Measurements from ENCODE around the gene ERBB4. TPM values are rescaled to one million over a fixed set of nuclear protein-coding genes. Genes with fewer than 3 reads are reported as not detected.
A peak's percentile ranks its signal among the peaks of the same experiment; 100 is the strongest.

The ERBB4 gene
- polyA plus RNA-seq, 3 donors from 2014 or later, result not detected

DNA sequence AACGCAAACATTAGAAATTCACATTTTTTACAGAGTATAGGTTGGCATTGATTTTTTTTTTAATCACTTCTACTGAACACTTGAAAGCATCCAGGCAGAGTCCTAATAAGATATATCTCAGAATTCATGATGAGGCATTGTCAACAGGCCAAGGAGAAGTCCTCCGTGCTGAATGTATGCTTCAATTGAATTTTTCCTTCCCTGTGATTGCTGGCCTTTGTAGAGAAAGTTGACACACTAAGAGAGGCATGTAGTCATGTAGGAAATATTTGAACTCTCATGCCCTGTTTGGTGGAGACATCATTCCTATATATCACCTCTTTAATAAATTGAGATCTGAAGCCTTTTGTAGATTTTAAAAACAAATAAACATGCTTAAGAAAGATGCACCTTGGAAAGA, 1137.3 kb downstream of the ERBB4 start:
- no peak for DNase-seq
- H3K36me3 Mint-ChIP-seq, result no peaks in the 10 kb centered on the region
- no peak overlapping the region for H3K4me3 Mint-ChIP-seq
- peaks cover 0 to 1% (median 0%) of the 10 kb centered on the region in 3 donors for H3K27me3 Mint-ChIP-seq (ENCODE audit: low read depth in 3 of 3)
- peaks cover 3 to 32% (median 10%) of the 10 kb centered on the region in 6 donors for H3K9me3 Mint-ChIP-seq
- H3K27ac Mint-ChIP-seq, result no peak overlapping the region
- no peaks in the 10 kb centered on the region for H3K4me1 Mint-ChIP-seq

- H3K36me3 Mint-ChIP-seq, result no peaks in the 10 kb centered on the region
- H3K4me3 Mint-ChIP-seq, result no peak overlapping the region
- DNase-seq, result no peak
- peaks cover 3 to 22% (median 6%) of the 10 kb centered on the region in 6 donors for H3K9me3 Mint-ChIP-seq
- H3K27ac Mint-ChIP-seq, result no peak overlapping the region
- no peaks in the 10 kb centered on the region for H3K4me1 Mint-ChIP-seq
- H3K27me3 Mint-ChIP-seq (ENCODE audit: low read depth in 3 of 3), result no peaks in the 10 kb centered on the region
Observed at GRCh38 chr2:211397764-211398163, 1140.8 kb downstream of the ERBB4 start.

- DNase-seq, result no peak
- peaks cover 3 to 21% (median 8%) of the 10 kb centered on the region in 6 donors for H3K9me3 Mint-ChIP-seq
- H3K36me3 Mint-ChIP-seq, result no peaks in the 10 kb centered on the region
- H3K4me3 Mint-ChIP-seq, result no peak overlapping the region
- no peaks in the 10 kb centered on the region for H3K4me1 Mint-ChIP-seq
- H3K27ac Mint-ChIP-seq, result no peak overlapping the region
- H3K27me3 Mint-ChIP-seq (ENCODE audit: low read depth in 3 of 3), result no peaks in the 10 kb centered on the region
Observed at GRCh38 chr2:211396815-211397214, 1141.8 kb downstream of the ERBB4 start.

DNA sequence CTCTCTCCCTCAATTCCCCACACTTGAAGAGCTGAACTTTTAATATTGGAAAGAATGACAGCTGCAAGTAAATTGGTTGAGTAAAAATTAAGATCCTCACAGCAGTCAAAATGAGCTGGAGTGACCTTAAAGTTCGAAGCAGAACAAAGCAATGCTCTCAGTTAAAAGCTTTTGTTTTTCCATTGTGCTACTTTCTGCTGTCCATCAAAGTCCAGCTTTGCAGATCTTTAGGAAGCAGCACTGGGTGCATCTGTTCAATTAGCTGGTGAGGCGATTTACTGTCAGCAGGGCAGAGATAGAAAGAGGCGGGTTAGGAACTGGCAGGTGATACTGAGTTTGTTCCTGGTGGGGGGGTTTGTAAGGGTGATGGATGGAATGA, 1147.4 kb downstream of the ERBB4 start:
- peaks cover 0 to 17% (median 6%) of the 10 kb centered on the region in 6 donors for H3K9me3 Mint-ChIP-seq
- H3K27ac Mint-ChIP-seq, result no peak overlapping the region
- no peaks in the 10 kb centered on the region for H3K36me3 Mint-ChIP-seq
- H3K4me1 Mint-ChIP-seq, result no peaks in the 10 kb centered on the region
- no peak for DNase-seq
- no peak overlapping the region for H3K4me3 Mint-ChIP-seq
- no peaks in the 10 kb centered on the region for H3K27me3 Mint-ChIP-seq (ENCODE audit: low read depth in 3 of 3)

DNA sequence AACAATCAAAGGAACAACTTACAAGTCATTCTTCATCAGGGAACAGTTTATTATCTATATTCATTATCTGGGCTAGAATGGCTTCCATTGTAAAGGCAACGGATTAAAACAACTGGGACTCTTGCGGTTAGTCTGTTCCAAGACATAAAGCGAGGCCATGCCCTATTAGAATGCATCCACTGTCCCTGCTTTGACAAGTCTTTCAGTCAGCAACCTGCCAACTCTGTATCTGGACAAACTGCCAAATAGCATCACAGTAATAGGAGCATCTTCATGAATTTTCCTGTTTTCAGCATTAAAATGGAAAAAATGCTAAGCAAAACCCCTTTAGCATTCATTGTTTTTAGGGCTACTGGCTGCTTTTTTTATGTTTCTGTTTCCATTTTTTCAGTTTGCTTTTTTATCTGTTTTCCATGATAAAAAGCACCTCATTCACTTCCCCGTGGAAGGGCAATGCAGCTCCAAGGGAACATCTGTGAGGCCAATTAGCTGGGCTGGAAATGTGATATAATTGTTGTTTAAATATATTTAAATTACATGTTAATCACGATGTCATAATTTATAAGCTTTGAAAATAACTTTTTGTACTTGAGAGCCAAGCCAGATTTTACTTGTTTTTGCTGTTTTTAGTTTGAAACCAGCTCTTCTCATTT, 1147.9 kb downstream of the ERBB4 start:
- peaks cover 0 to 17% (median 6%) of the 10 kb centered on the region in 6 donors for H3K9me3 Mint-ChIP-seq
- no peaks in the 10 kb centered on the region for H3K36me3 Mint-ChIP-seq
- H3K4me3 Mint-ChIP-seq, result no peak overlapping the region
- H3K27me3 Mint-ChIP-seq (ENCODE audit: low read depth in 3 of 3), result no peaks in the 10 kb centered on the region
- no peaks in the 10 kb centered on the region for H3K4me1 Mint-ChIP-seq
- H3K27ac Mint-ChIP-seq, result no peak overlapping the region
- no peak for DNase-seq

- DNase-seq, result no peak
- Mint-ChIP-seq H3K27me3 (ENCODE audit: low read depth in 3 of 3) (no peaks in the 10 kb centered on the region), H3K9me3 (peaks cover 0 to 11% (median 3%) of the 10 kb centered on the region in 6 donors), H3K4me3 (no peak overlapping the region), H3K27ac (peak overlapping the region in 1 of 6 donors; percentile 6), H3K4me1 (no peaks in the 10 kb centered on the region), H3K36me3 (no peaks in the 10 kb centered on the region)
Observed at GRCh38 chr2:211387734-211388133, 1150.9 kb downstream of the ERBB4 start.

DNA sequence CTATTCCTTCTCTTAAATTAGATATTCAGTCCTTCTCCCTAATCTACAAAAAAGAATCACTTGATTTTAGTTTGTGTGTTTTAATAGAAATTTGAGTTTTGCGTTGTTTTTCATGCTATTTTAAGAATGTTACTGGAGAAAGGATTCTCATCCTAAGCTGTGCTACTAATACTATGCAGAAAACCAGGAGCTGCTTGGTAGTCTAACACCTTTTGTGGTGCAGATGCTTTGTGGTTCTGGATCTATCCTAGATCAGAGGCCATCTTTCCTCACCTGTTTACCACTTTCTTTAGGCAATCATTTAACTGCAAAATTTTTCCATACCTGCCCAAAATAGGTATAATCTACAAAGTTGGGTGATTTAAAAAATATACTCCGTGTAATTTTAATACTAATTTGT, 1158.6 kb downstream of the ERBB4 start:
- Mint-ChIP-seq H3K27me3 (ENCODE audit: low read depth in 3 of 3) (no peaks in the 10 kb centered on the region), H3K27ac (no peak overlapping the region), H3K4me1 (no peaks in the 10 kb centered on the region), H3K9me3 (peaks cover 0 to 28% (median 5%) of the 10 kb centered on the region in 6 donors), H3K36me3 (no peaks in the 10 kb centered on the region), H3K4me3 (no peak overlapping the region)
- no peak for DNase-seq

DNA sequence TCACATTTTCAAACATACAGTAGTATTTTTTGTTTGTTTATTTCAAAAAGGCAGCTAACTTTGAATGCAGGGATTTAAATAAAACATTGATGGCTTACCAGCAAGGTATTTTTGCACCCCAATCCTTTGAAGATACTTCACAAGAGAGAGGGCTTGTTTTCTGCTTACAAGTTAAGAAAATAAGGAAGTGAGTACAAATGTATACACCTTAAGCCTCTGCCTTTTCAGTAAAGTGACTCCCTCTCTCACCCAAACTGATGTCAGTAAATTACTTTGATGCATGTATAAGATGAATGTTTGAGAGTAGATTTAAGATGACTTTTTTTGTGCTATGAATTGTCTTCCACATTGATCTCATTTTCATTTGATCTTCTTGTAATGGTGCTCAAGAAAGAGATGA, 1162.2 kb downstream of the ERBB4 start:
- Mint-ChIP-seq H3K27me3 (ENCODE audit: low read depth in 3 of 3) (no peaks in the 10 kb centered on the region), H3K4me1 (no peaks in the 10 kb centered on the region), H3K4me3 (no peak overlapping the region), H3K9me3 (peaks cover 0 to 22% (median 5%) of the 10 kb centered on the region in 6 donors), H3K36me3 (no peaks in the 10 kb centered on the region), H3K27ac (no peak overlapping the region)
- no peak for DNase-seq

DNA sequence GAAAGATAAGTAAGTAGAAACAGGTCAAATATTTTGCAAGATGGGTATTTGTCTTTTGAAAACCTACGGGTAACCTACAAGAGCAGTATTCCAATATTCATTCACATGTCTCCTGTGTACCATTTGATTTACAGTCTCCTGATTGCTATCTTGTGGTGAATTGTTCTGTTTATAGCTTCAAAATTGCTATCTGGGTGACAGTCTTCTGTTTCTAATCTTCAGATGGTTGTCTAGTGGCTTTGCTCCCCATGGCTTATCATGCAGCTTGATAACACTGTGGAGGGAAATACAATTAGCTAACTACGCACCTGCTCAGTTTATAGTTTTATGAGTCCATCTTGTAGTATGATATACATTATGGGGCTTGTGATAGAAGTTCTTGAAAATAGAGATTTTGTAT, 1165.4 kb downstream of the ERBB4 start:
- H3K36me3 Mint-ChIP-seq, result no peaks in the 10 kb centered on the region
- H3K4me1 Mint-ChIP-seq, result no peaks in the 10 kb centered on the region
- peaks cover 0 to 17% (median 4%) of the 10 kb centered on the region in 6 donors for H3K9me3 Mint-ChIP-seq
- no peak for DNase-seq
- H3K4me3 Mint-ChIP-seq, result no peak overlapping the region
- H3K27me3 Mint-ChIP-seq (ENCODE audit: low read depth in 3 of 3), result no peaks in the 10 kb centered on the region
- no peak overlapping the region for H3K27ac Mint-ChIP-seq

GRCh38 chr2:211371465-211371864, 1167.1 kb downstream of the ERBB4 start:
- Mint-ChIP-seq H3K27me3 (ENCODE audit: low read depth in 3 of 3) (no peaks in the 10 kb centered on the region), H3K9me3 (peaks cover 4 to 14% (median 7%) of the 10 kb centered on the region in 6 donors), H3K36me3 (no peaks in the 10 kb centered on the region), H3K4me1 (no peaks in the 10 kb centered on the region), H3K27ac (no peak overlapping the region), H3K4me3 (no peak overlapping the region)
- DNase-seq, result no peak

DNA sequence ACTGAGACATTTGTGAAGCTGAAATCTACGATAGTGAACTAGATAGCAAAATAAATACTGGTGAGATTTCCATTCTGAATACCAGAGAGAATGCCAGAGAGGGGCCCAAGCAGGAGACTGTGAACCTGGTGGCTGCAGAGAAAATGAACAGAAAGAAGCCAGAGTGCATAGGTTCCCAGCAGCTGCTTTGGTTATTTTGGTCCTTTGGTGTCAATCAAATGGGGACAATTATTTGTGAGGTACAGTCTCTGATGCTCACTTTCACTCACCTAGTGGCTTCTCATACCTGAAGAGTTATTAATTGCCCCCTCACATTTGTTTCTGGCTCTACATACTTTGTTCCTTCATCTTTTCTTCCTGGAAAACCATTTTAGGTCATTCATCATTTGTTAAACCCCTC, 1170.1 kb downstream of the ERBB4 start:
- Mint-ChIP-seq H3K4me3 (no peak overlapping the region), H3K27me3 (ENCODE audit: low read depth in 3 of 3) (no peaks in the 10 kb centered on the region), H3K4me1 (no peaks in the 10 kb centered on the region), H3K9me3 (peaks cover 4 to 26% (median 8%) of the 10 kb centered on the region in 6 donors), H3K27ac (no peak overlapping the region), H3K36me3 (no peaks in the 10 kb centered on the region)
- DNase-seq, result no peak

- H3K27me3 Mint-ChIP-seq (ENCODE audit: low read depth in 3 of 3), result no peaks in the 10 kb centered on the region
- H3K4me1 Mint-ChIP-seq, result no peaks in the 10 kb centered on the region
- H3K9me3 Mint-ChIP-seq, result peaks cover 4 to 26% (median 8%) of the 10 kb centered on the region in 6 donors
- no peak for DNase-seq
- no peak overlapping the region for H3K4me3 Mint-ChIP-seq
- no peaks in the 10 kb centered on the region for H3K36me3 Mint-ChIP-seq
- no peak overlapping the region for H3K27ac Mint-ChIP-seq
Observed at GRCh38 chr2:211367711-211368110, 1170.9 kb downstream of the ERBB4 start.

DNA sequence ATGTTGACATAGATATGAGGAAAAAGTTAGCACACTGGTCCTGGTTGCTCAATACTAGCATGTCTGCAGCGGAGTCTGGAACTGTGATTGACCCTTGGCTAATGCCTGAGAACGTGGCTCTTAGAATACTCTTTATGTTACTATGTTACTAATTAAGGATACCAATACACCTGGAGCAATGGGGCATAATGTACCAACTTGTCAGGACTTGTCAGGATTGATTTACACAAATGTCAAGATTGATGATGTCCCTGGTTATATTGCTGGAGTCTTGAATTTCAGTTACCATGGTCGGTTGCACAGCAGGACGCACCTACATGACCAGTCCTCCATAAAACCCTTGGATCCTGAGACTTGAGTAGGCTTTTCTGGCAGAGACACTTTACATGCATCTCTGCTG, 1171.3 kb downstream of the ERBB4 start:
- no peak for DNase-seq
- peaks cover 4 to 26% (median 9%) of the 10 kb centered on the region in 6 donors for H3K9me3 Mint-ChIP-seq
- no peak overlapping the region for H3K4me3 Mint-ChIP-seq
- no peak overlapping the region for H3K27ac Mint-ChIP-seq
- H3K4me1 Mint-ChIP-seq, result no peaks in the 10 kb centered on the region
- H3K27me3 Mint-ChIP-seq (ENCODE audit: low read depth in 3 of 3), result no peaks in the 10 kb centered on the region
- no peaks in the 10 kb centered on the region for H3K36me3 Mint-ChIP-seq

GRCh38 chr2:211364911-211365310, 1173.7 kb downstream of the ERBB4 start:
- H3K36me3 Mint-ChIP-seq, result no peaks in the 10 kb centered on the region
- H3K27ac Mint-ChIP-seq, result no peak overlapping the region
- H3K9me3 Mint-ChIP-seq, result peaks cover 5 to 33% (median 10%) of the 10 kb centered on the region in 6 donors

GRCh38 chr2:211361383-211361782, 1177.2 kb downstream of the ERBB4 start:
- H3K36me3 Mint-ChIP-seq, result no peaks in the 10 kb centered on the region
- H3K9me3 Mint-ChIP-seq, result peaks cover 5 to 33% (median 7%) of the 10 kb centered on the region in 6 donors
- H3K27ac Mint-ChIP-seq, result no peak overlapping the region
- DNase-seq, result no peak
- no peaks in the 10 kb centered on the region for H3K4me1 Mint-ChIP-seq
- H3K27me3 Mint-ChIP-seq (ENCODE audit: low read depth in 3 of 3), result no peaks in the 10 kb centered on the region
- H3K4me3 Mint-ChIP-seq, result no peak overlapping the region

More at GRCh38 chr2:211364911-211365310, 1173.7 kb downstream of the ERBB4 start:
- no peak for DNase-seq
- Mint-ChIP-seq H3K4me1 (no peaks in the 10 kb centered on the region), H3K27me3 (ENCODE audit: low read depth in 3 of 3) (no peaks in the 10 kb centered on the region), H3K4me3 (no peak overlapping the region)

All from immature natural killer cell (primary cell).